Posterior vena cava (tissue), 2 donors: Measurements from ENCODE around the gene ABHD18. TPM values are rescaled to one million over a fixed set of nuclear protein-coding genes. Genes with fewer than 3 reads are reported as not detected.
"Not testable (repeated sequence)": the region's sequence is repeated elsewhere in the genome, so short reads cannot be mapped to it uniquely, and the experiment has no call there.

Experiments used
- DNase-seq: peaks from one replicate; pipeline ENCODE4 v3.0.0-alpha.2; 2020; ENCODE audit warnings: low spot score
- intact Hi-C, 2 donors: fragments of 100-400 bp; cut with DNase I; formaldehyde crosslinking; loops; one replicate each; pipeline versions ENCODE4 v1.14.1 to v1.14.2; 2022 to 2023
- total RNA-seq, 2 donors: library from RNA; stranded (reverse); fragmentation: NEBNext Ultra II Directional; extraction: Animal tissue kit (Norgen Biotek cat#: 25700); gene quantifications; one replicate each; pipeline ENCODE4 v1.2.1, GENCODE V29; 2021
- donor health status: DM: yes; HTN: yes; CAD: no.
- donor health status: DM: yes; HTN: yes; CAD: no.

ABHD18 gene
- total RNA-seq, 2 donors from 2014 or later = 8.0 to 10.8 TPM

DNA sequence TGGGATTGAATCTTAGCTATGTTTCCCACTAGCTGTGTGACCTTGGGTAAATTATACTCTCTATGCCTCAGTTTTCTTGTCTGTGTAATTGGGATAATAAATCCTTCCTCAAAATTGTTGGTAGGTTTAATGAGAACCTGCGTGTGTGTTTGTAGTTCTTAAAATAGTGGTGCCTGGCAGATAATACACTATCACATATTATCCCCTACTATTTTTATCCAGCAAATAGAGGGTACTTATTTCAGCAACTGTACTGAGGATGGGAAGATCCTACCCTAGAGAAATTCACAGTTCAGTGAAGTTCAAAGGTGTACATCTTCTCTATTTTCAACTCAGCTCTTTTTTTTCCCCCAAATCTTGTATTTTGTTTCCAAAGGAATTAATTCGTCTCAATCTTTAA, 17.2 kb downstream of the ABHD18 start:
- intact Hi-C loops = no loop called here

DNA sequence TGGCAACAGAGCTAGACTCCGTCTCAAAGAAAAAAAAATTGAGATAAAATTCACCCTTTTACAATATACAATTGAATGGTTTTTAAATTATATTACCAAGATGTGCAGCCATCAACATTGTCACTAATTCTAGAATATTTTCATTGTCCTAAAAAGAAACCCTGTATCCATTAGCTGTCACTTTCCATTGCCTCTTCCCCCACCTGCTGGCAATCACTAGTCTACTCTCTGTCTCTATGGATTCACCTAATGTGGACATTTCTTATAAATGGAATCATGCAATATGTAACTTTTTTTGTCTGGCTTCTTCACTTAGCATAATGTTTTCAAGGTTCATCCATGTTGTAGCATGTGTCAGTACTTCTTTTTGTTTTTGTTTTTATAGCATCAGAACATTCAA, 20.8 kb downstream of the ABHD18 start:
- intact Hi-C loops = no loop called here
- no peak for DNase-seq

More for the DNA sequence above, 17.2 kb downstream of the ABHD18 start:
- no peak for DNase-seq

DNA sequence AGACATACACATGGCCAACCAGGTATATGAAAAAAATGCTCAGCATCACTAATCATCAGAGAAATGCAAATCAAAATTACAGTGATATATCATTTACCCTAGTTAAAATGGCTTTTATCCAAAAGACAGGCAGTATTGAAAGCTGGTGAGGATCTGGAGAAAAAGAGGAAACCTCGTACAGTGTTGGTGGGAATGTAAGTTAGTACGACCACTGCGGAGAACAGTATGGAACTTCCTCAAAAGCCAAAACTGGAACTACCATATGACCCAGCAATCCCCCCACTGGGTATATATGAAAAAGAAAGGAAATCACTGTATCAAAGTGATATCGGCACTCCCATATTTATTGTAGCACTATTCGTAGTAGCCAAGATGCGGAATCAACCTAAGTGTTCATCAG, 23.4 kb downstream of the ABHD18 start:
- no peak for DNase-seq
- intact Hi-C loops = no loop called here

DNA sequence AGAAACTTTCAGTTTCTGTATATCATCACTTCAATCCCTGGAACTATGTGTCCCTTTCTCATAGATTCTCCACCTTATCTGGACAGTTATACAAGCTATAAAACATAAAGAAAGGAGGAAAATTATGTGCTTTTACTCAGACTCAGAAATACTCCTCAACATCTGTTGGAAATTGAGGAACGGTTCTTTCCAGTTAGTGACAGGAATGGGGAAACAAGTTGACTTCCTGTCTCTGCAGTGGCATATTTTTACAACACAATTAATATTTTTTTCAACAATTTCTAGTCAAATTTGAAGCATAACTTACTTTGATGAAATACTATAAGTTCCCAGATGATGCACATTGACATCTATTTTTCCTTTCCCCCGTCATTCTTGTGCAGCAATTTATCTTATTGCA, 27.9 kb downstream of the ABHD18 start:
- no peak for DNase-seq
- intact Hi-C loops = no loop called here

GRCh38 chr4:127995776-127996175, 30.6 kb downstream of the ABHD18 start:
- intact Hi-C loops = no loop called here
- no peak for DNase-seq

DNA sequence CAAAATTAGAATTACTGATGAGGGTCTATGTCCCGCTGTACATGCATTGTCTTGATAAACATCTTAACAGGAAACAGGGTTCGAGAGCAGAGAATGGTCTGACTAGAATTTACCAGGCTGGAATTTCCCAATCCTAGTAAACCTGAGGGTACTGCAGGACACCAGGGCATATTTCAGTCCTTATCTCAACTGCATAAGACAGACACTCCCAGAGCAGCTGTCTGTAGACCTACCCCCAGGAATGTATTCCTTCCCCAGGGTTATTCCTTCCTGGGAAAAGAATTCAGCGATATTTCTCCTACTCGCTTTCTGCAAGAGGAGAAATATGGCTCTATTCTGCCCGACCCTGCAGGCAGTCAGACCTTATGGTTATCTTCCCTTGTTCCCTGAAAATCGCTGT, 31.3 kb downstream of the ABHD18 start:
- DNase-seq, intact Hi-C loops: not testable (repeated sequence)

DNA sequence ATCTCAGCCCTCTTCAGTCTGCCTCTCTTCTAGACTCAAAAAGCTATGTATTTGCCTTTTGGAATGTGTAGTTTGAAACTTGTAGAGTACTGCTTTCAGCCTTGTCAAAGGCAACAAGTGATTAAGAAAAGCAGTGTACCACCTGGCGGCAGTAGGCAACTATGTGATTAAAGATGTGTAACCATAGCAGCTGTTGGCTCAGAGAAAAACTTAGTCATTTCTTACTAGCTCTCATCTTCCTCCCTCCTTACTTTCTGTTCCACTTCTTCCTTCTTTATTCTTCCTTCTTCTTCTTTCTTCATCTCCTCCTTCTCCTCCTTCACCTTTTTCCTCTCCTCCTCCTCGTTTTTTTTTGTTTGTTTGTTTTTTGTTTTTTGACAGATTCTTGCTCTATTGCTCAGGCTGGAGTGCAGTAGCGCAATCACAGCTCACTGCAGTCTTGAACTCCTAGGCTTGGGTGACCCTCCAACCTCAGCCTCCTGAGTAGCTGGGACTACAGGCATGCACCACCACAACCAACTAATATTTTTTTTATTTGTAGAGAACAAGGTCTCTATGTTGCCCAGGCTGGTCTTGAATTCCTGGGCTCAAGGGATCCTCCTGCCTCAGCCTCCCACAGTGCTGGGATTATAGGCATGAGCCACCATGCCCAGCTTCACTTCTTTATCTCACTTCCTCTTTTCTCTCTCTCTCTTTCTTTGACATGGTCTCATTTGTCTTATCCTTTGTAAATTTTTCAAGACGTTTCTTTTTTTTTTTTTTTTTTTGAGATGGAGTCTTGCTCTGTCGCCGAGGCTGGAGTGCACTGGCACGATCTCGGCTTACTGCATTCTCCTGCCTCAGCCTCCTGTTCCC, 32.6 kb downstream of the ABHD18 start:
- intact Hi-C loops = no loop called here
- DNase-seq = no peak

DNA sequence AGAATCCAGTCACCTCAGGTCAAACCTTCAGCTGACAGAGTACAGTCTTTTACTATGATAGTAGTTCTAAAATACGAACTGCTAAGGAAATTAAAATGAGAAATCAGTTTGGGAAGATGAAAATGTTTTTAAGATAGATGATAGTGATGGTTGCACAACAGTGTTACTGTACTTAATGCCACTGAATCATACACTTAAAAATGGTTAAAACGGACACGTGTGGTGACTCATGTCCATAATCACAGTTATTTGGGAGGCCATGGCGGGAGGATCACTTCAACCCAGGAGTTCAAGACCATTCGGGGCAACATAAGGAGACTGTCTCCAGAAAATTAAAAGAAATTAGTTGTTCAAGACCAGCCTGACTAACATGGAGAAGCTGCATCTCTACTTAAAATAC, 41.4 kb downstream of the ABHD18 start:
- no peak for DNase-seq
- intact Hi-C loops = no loop called here

DNA sequence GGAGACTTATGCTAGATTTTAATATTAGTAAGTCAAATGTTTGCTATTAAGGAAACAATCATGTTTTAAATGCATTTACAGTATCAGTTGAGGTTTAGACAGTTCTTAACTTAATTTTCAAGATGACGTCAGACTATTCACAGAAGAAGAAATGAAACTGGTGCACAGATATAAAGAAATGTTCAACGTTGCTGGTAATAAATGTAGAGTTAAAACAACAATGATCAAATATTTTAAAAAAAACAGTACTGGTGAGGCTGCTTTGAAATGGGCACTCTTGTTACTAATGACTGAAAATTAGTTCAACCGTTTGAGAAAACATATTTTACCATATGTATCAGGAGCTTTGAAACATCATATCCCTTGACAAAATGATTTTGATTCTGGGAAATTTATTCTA, 44.2 kb downstream of the ABHD18 start:
- DNase-seq = no peak
- intact Hi-C loops = no loop called here

DNA sequence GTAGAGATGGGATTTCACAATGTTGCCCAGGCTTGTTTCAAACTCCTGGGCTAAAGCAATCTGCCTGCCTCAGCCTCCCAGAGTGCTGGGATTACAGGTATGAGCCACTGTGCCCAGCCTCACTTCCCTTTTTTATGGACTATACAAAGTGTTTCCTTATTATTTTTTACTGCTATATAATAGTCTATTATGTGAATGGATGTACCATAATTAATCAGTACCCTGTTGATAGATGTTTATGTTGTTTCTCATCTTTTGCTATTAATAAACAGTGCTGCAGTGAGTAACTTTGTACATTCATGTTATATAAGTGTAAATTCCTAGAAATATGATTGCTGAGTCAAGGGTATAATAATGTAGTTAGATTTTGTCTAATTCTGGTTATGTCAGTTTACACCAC, 60.1 kb downstream of the ABHD18 start:
- DNase-seq = no peak
- intact Hi-C loops = no loop called here

DNA sequence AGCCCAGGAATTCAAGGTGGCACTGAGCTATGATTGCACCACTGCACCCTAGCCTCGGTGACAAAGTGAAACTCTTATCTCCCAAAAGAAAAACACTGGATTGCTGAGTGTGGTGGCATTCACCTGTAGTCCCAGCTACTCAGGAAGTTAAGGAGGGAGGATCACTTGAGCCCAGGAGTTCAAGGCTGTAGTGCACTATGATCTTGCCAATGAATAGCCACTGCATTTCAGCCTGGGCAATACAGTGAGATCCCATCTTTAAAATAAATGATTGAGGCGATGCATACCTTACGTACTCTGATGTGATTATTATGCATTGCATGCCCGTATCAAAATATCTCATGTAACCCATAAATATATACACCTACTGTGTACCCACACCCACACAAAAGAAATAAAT, 64.7 kb downstream of the ABHD18 start:
- intact Hi-C loops = no loop called here
- no peak for DNase-seq

GRCh38 chr4:128031756-128032384, 66.7 kb downstream of the ABHD18 start:
- intact Hi-C loops = no loop called here
- DNase-seq = no peak

DNA sequence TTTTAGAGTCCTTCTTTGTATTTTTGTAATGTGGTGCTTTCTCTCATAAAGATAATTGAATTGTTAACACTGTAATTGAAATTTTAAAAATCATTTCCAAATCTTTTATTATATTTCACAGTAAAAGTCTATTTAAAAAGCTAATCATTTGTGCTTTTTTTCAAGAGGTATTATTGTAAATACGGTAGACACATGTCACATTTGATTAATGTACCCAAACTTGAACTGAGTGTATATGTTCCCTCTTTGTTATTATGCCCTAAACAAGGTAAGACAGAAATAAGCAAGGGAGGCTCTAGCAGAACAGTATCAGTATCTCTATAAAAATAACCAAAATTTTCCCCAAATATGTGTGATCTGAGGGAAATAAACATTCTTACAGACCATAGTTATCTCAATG, 74.4 kb downstream of the ABHD18 start:
- intact Hi-C loops = no loop called here
- no peak for DNase-seq

GRCh38 chr4:128047019-128047418, 81.8 kb downstream of the ABHD18 start:
- intact Hi-C loops = not testable (repeated sequence)
- DNase-seq = peak; percentile 24

DNA sequence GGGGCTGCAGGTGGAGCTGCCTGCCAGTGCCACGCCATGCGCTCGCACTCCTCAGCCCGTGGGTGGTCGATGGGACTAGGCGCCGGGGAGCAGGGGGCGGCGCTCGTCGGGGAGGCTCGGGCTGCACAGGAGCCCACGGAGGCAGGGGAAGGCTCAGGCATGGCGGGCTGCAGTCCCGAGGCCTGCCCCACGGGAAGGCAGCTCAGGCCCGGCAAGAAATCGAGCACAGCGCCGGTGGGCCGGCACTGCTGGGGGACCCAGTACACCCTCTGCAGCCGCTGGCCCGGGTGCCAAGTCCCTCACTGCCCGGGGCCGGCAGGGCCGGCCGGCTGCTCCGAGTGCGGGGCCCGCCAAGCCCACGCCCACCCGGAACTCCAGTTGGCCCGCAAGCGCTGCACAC, 82.3 kb downstream of the ABHD18 start:
- intact Hi-C loops = not testable (repeated sequence)
- DNase-seq = peak; percentile 49

DNA sequence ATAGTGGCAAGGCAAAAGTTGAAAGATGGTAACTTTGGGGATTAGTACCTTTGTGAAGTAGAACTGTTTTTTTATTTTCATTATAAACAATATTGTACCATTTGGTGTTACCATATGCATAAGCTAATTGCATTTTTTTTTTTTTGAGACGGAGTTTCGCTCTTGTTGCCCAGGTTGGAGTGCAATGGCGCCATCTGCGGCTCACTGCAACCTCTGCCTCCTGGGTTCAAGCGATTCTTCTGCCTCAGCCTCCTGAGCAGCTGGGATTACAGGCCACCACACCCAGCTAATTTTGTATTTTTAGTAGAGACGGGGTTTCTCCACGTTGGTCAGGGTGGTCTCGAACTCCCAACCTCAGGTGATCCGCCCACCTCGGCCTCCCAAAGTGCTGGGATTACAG, 86.0 kb downstream of the ABHD18 start:
- DNase-seq = peak; percentile 17
- intact Hi-C loops = not testable (repeated sequence)

DNA sequence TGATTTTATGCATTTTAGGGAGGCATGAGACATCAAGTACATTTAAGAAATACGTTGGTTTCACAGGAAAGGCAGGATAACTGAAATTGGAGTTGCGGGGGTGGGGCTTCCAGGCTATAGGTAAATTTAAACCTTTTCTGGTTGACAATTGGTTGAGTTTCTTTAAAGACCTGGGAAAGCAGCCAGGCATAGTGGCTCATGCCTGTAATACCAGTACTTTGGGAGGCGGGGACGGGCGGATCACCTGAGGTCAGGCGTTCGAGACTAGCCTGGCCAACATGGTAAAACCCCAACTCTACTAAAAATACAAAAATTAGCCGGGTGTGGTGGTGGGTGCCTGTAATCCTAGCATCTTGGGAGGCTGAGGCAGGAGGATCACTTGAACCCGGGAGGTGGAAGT, 89.7 kb downstream of the ABHD18 start:
- peak; percentile 58 for DNase-seq
- intact Hi-C loops = not testable (repeated sequence)

- DNase-seq, intact Hi-C loops: not testable (repeated sequence)
Observed at GRCh38 chr4:128055441-128056206, 90.4 kb downstream of the ABHD18 start.

DNA sequence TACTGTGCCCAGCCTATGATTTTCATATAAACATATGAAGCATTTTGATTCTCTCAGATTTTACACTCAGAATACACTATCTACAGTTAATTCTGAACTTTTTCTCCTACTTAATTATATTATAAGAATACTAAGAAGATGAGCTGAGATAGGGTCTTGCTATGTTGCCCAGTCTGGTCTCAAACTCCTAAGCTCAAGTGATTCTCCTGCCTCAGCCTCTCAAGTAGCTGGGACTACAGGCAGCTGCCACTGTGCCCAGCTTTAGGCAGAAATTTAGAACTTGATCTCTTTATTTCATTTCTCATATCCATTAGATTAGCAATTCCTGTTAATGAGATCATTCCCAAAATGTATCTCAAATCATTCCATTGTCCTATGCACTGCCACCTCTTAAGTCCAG, 91.2 kb downstream of the ABHD18 start:
- intact Hi-C loops = no loop called here
- no peak for DNase-seq

- intact Hi-C loops = no loop called here
- DNase-seq = no peak
Observed at GRCh38 chr4:128060121-128060698, 95.0 kb downstream of the ABHD18 start.
